ENCODE data around the gene FHOD3. TPM values are rescaled to one million over a fixed set of nuclear protein-coding genes. Genes with fewer than 3 reads are reported as not detected.

FHOD3 gene
- total RNA-seq, 2 experiments from 2014 or later, result not detected

DNA sequence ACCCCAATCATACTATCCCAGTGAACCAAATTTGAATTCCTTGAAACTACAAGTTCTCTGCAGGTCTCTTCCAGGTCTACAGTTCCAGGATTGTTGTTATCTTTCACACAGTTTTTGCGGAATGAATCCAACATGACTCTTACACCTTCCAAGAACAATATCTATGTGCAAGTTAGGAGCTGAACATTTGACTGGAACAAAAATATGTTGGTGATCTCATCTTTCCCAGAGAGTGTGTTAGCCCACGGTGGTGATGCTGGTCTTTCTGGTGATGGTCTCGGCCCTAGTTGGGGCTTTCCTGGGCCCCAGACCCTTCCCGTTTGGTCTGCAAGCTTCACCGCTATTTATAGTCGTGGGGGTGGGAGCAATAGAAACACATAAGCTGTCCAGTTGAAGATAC lies 357.6 kb downstream of the FHOD3 start:
- TF ChIP-seq, protein P1, sequence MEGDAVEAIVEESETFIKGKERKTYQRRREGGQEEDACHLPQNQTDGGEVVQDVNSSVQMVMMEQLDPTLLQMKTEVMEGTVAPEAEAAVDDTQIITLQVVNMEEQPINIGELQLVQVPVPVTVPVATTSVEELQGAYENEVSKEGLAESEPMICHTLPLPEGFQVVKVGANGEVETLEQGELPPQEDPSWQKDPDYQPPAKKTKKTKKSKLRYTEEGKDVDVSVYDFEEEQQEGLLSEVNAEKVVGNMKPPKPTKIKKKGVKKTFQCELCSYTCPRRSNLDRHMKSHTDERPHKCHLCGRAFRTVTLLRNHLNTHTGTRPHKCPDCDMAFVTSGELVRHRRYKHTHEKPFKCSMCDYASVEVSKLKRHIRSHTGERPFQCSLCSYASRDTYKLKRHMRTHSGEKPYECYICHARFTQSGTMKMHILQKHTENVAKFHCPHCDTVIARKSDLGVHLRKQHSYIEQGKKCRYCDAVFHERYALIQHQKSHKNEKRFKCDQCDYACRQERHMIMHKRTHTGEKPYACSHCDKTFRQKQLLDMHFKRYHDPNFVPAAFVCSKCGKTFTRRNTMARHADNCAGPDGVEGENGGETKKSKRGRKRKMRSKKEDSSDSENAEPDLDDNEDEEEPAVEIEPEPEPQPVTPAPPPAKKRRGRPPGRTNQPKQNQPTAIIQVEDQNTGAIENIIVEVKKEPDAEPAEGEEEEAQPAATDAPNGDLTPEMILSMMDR (IDR thresholded peaks at IDR 0.05), result no peak
- no peak for DNase-seq
- no peaks in the 10 kb centered on the region for H3K9me3 Mint-ChIP-seq
- H3K4me1 Mint-ChIP-seq (ENCODE audit: low read depth), result no peaks in the 10 kb centered on the region
- H3K27me3 Mint-ChIP-seq, result peaks cover 6% of the 10 kb centered on the region
- POLR2A ChIA-PET, result no interaction called here
- H3K4me3 Mint-ChIP-seq, result no peak overlapping the region
- no peak for ATAC-seq
- no peak overlapping the region for H3K27ac Mint-ChIP-seq
- CTCF ChIA-PET, result interaction anchor here (1.0 kb wide), 1 partner anchor 33 kb away, joined by 5 read pairs; no protein-coding TSS in a partner anchor
- intact Hi-C loops (cut with micrococcal nuclease), result no loop called here
- no peaks in the 10 kb centered on the region for H3K36me3 Mint-ChIP-seq (ENCODE audit: low read depth)

DNA sequence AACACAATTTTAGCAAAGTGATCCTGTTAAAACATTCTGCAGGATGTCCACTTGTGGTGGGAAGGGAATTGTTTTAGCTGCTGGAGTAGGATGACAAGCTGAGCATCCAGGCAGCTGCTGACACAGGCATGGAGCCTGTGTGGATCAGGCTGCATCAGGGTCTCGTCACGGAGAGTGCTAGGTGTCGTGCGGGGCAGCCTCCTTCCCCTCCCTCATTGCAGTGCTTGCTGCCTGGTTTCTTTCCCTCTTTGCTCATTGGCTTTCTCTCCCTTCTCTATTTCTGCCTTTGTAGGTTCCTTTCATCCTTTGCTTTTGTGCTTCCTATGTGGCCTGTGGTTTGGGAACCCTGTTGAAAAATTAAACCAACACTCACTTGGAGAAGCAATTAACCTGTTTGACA lies 358.4 kb downstream of the FHOD3 start:
- H3K4me1 Mint-ChIP-seq (ENCODE audit: low read depth), result no peaks in the 10 kb centered on the region
- TF ChIP-seq, protein P1 (IDR thresholded peaks at IDR 0.05), result no peak
- POLR2A ChIA-PET, result no interaction called here
- CTCF ChIA-PET, result no interaction called here
- H3K9me3 Mint-ChIP-seq, result no peaks in the 10 kb centered on the region
- ATAC-seq (no peak), DNase-seq (no peak)
- H3K27ac Mint-ChIP-seq, result no peak overlapping the region
- H3K4me3 Mint-ChIP-seq, result no peak overlapping the region
- intact Hi-C loops (cut with micrococcal nuclease), result no loop called here
- peaks cover 5% of the 10 kb centered on the region for H3K27me3 Mint-ChIP-seq
- H3K36me3 Mint-ChIP-seq (ENCODE audit: low read depth), result no peaks in the 10 kb centered on the region

DNA sequence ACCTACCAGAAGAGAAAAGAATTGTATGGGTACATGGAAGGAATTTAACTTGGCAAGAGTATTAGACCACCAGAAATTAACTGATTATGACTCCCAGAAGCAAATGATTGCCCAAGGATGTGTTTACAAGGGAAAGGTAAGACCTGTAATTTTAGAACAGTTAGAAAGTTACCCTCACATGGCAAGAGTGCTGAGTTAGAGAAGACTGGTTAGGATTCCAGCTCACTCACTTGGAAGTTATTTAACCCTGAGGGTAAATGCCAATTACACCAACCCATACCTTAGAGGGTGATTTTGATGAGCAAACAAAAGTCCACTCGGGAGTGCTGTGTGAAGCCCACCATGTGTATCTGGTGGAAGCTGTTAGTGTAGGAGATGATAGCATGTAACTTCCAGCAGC lies 361.1 kb downstream of the FHOD3 start:
- TF ChIP-seq, protein P1 (IDR thresholded peaks at IDR 0.05), result no peak
- no peak overlapping the region for H3K4me3 Mint-ChIP-seq
- H3K4me1 Mint-ChIP-seq (ENCODE audit: low read depth), result no peaks in the 10 kb centered on the region
- H3K27me3 Mint-ChIP-seq, result peaks cover 5% of the 10 kb centered on the region
- no peak overlapping the region for H3K27ac Mint-ChIP-seq
- no peaks in the 10 kb centered on the region for H3K36me3 Mint-ChIP-seq (ENCODE audit: low read depth)
- ATAC-seq, result no peak
- ChIA-PET CTCF (no interaction called here), POLR2A (no interaction called here)
- no peaks in the 10 kb centered on the region for H3K9me3 Mint-ChIP-seq
- intact Hi-C loops (cut with micrococcal nuclease), result no loop called here
- no peak for DNase-seq

DNA sequence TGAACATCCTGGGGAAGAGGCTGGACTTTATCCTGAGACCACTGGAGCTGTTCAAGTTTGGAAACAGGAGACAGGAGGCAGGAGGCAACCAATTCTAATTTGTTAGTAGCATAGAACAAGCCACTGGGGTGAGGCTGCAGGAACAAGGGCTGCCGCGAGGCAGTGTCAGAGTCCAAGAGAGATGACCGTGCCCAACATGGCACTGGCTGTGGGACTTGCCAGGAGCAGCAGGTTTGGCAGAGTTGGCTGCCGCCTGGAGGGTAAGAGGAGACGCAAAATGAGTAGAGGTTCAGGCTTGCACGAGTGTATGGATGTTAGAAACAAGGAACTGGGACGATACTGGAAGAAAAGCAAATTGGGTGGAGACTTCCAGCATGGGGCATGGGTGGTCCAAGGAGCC lies 362.8 kb downstream of the FHOD3 start:
- ChIA-PET CTCF (no interaction called here), POLR2A (no interaction called here)
- H3K4me3 Mint-ChIP-seq, result no peak overlapping the region

GRCh38 chr18:36661999-36662398 lies 364.5 kb downstream of the FHOD3 start:
- no peak for ATAC-seq
- Mint-ChIP-seq H3K27ac (no peak overlapping the region), H3K36me3 (ENCODE audit: low read depth) (no peaks in the 10 kb centered on the region), H3K4me1 (ENCODE audit: low read depth) (no peaks in the 10 kb centered on the region), H3K27me3 (peaks cover 2% of the 10 kb centered on the region), H3K9me3 (no peaks in the 10 kb centered on the region), H3K4me3 (no peak overlapping the region)
- ChIA-PET CTCF (no interaction called here), POLR2A (no interaction called here)
- intact Hi-C loops (cut with micrococcal nuclease), result no loop called here
- DNase-seq, result no peak
- TF ChIP-seq, protein P1 (IDR thresholded peaks at IDR 0.05), result no peak

More for the DNA sequence above, 362.8 kb downstream of the FHOD3 start:
- Mint-ChIP-seq H3K36me3 (ENCODE audit: low read depth) (no peaks in the 10 kb centered on the region), H3K4me1 (ENCODE audit: low read depth) (no peaks in the 10 kb centered on the region), H3K9me3 (no peaks in the 10 kb centered on the region), H3K27ac (no peak overlapping the region), H3K27me3 (peaks cover 7% of the 10 kb centered on the region)
- TF ChIP-seq, protein P1 (IDR thresholded peaks at IDR 0.05), result no peak
- no peak for ATAC-seq
- intact Hi-C loops (cut with micrococcal nuclease), result no loop called here
- DNase-seq, result no peak
